HEK293T (cell line): ENCODE results near the gene COL6A3.
A peak's percentile ranks its signal among the peaks of the same experiment; 100 is the strongest.

ENCODE experiments used
- CTCF ChIA-PET: fragments of 350-600 bp; formaldehyde crosslinking; extraction: SDS; loops from one replicate; lab custom pipeline; 2021; ENCODE audit warnings: antibody characterized with exemption, inconsistent platforms; lab: Yijun Ruan, JAX
- POLR2A ChIA-PET: fragments of 350-600 bp; formaldehyde crosslinking; extraction: SDS; loops from one replicate; lab custom pipeline; 2020; ENCODE audit warnings: antibody characterized with exemption, inconsistent platforms; lab: Yijun Ruan, JAX
- DNase-seq: peaks from one replicate; pipeline ENCODE4 v3.0.0; 2012; ENCODE audit warnings: mixed read lengths; ENCODE audit errors: extremely low spot score
- ARNT ChIP-seq: fragments of 450-650 bp; IDR thresholded peaks from 2 replicates; pipeline ENCODE4 v1.6.1; 2017; ENCODE audit warnings: mild to moderate bottlenecking
- BHLHE40 ChIP-seq: fragments of 450-650 bp; IDR thresholded peaks from 2 replicates; pipeline ENCODE4 v1.6.1; 2016; ENCODE audit warnings: mild to moderate bottlenecking, moderate library complexity, borderline replicate concordance
- CTBP1 ChIP-seq: fragments of 450-650 bp; IDR thresholded peaks from 2 replicates; pipeline ENCODE4 v1.6.1; 2016; ENCODE audit warnings: borderline replicate concordance
- ELF4 ChIP-seq: fragments of 450-650 bp; IDR thresholded peaks from 2 replicates; pipeline ENCODE4 v1.6.1; 2017; ENCODE audit warnings: antibody characterized with exemption
- FOXA1 ChIP-seq: fragments of 450-650 bp; IDR thresholded peaks from 2 replicates; pipeline ENCODE4 v1.6.1; 2016; ENCODE audit warnings: mild to moderate bottlenecking
- FOXK2 ChIP-seq: fragments of 450-650 bp; IDR thresholded peaks from 2 replicates; pipeline ENCODE4 v1.6.1; 2016; ENCODE audit warnings: mild to moderate bottlenecking
- FOXM1 ChIP-seq: fragments of 450-650 bp; IDR thresholded peaks from 2 replicates; pipeline ENCODE4 v1.6.1; 2017; ENCODE audit warnings: mild to moderate bottlenecking, borderline replicate concordance
- HDGF ChIP-seq: fragments of 450-650 bp; IDR thresholded peaks from 2 replicates; pipeline ENCODE4 v1.6.1; 2017; ENCODE audit warnings: antibody characterized with exemption, borderline replicate concordance
- L3MBTL2 ChIP-seq: fragments of 450-650 bp; conservative IDR thresholded peaks from 2 replicates; pipeline ENCODE4 v1.6.1; 2016; ENCODE audit warnings: mild to moderate bottlenecking
- LEF1 ChIP-seq: fragments of 450-650 bp; IDR thresholded peaks from 2 replicates; pipeline ENCODE4 v1.6.1; 2017; ENCODE audit warnings: mild to moderate bottlenecking, borderline replicate concordance
- NFRKB ChIP-seq: fragments of 450-650 bp; IDR thresholded peaks from 2 replicates; pipeline ENCODE4 v1.6.1; 2016; ENCODE audit warnings: mild to moderate bottlenecking, moderate library complexity
- SP1 ChIP-seq: fragments of 450-650 bp; IDR thresholded peaks from 2 replicates; pipeline ENCODE4 v1.6.1; 2017
- SUZ12 ChIP-seq: fragments of 450-650 bp; IDR thresholded peaks from 2 replicates; pipeline ENCODE4 v1.6.1; 2016; ENCODE audit warnings: mild to moderate bottlenecking
- TARDBP ChIP-seq: fragments of 450-650 bp; IDR thresholded peaks from 2 replicates; pipeline ENCODE4 v1.6.1; 2016
- ZNF384 ChIP-seq: fragments of 450-650 bp; IDR thresholded peaks from 2 replicates; pipeline ENCODE4 v1.6.1; 2016
- TF ChIP-seq, protein P1 (sequence below): fragments of 450-650 bp; IDR thresholded peaks from 2 replicates; pipeline ENCODE4 v1.6.1; 2016

The COL6A3 gene

DNA sequence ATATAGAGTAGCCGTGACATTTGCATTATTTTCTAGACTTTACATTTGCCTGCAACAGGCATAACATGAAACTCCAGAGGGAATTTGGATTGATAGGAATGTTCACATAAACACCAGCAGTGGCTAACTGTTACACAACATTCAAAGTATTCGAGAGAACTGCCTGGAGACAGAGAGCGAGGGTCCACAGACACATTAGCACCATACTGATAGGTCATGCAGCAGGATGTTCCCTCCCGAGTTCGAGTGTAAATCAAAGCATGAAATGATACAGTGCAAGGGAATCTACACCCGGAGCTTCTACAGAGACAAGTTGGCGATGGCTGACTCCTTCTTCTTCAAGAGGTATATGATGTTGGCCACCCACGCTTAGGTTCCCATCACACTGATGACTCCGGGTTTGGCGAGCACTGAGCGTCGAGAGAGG is 89.5 kb downstream of the COL6A3 start:
- no peak for DNase-seq
- CTCF ChIA-PET, result interaction anchor here (0.8 kb wide), 1 partner anchor 13 kb away, joined by 3 read pairs; no protein-coding TSS in a partner anchor

DNA sequence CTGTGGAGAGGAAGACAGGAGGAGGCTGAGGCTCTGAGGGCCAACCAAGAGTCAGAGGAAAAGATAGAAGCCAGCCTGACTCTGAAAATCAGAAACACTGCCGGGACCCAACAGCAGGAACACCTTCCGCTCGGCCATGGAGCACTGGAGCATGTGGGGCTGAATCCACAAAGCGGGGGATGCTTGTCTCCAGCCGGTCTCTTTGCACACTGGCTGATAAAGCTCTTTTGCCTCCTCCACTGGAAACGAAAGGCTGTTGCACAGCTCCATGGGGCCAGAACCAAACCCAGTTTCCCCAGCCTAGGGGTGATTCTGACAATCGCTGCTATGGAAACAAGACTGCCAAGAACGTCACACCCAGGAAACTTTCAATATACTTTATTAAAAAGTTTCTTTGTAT is 90.3 kb downstream of the COL6A3 start:
- ChIA-PET POLR2A (no interaction called here), CTCF (interaction anchor here (0.8 kb wide), 1 partner anchor 12 kb away, joined by 3 read pairs; no protein-coding TSS in a partner anchor)
- TF ChIP-seq ELF4, result no peak
- no peak for TF ChIP-seq ZNF384
- no peak for TF ChIP-seq SP1
- TF ChIP-seq SUZ12, result no peak
- TF ChIP-seq TARDBP, result no peak
- TF ChIP-seq, protein P1, sequence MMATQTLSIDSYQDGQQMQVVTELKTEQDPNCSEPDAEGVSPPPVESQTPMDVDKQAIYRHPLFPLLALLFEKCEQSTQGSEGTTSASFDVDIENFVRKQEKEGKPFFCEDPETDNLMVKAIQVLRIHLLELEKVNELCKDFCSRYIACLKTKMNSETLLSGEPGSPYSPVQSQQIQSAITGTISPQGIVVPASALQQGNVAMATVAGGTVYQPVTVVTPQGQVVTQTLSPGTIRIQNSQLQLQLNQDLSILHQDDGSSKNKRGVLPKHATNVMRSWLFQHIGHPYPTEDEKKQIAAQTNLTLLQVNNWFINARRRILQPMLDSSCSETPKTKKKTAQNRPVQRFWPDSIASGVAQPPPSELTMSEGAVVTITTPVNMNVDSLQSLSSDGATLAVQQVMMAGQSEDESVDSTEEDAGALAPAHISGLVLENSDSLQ, result no peak
- DNase-seq, result no peak

More for the DNA sequence above, 89.5 kb downstream of the COL6A3 start:
- POLR2A ChIA-PET, result no interaction called here
- no peak for TF ChIP-seq FOXK2
- no peak for TF ChIP-seq HDGF

DNA sequence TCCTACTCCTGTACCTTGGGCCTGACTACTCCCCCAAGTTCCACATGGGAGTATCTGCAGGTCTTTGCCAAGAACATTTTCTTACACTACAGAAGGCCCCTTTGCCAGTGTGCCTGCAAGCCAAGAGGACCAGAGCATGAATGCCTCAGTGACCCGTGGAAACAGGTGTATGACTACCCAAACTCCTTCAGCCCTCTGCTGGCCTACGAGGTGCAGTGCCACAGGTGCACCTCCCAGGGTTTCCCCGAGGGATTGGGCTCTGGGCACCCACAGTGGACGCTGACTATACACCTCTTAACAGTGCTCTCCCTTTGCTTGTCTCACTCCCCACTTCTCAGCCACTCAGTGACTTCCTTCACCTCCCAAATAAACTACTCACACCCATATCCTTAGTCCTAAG is 91.4 kb downstream of the COL6A3 start:
- DNase-seq, result peak; percentile 12
- CTCF ChIA-PET, result no interaction called here
- TF ChIP-seq L3MBTL2 (no peak), CTBP1 (no peak), BHLHE40 (no peak), ELF4 (no peak), LEF1 (no peak), FOXM1 (no peak), ZNF384 (no peak), ARNT (no peak), TARDBP (no peak), FOXK2 (no peak), NFRKB (no peak), SUZ12 (no peak), SP1 (no peak), FOXA1 (no peak), HDGF (no peak)
- TF ChIP-seq, protein P1, result no peak
- POLR2A ChIA-PET, result no interaction called here

DNA sequence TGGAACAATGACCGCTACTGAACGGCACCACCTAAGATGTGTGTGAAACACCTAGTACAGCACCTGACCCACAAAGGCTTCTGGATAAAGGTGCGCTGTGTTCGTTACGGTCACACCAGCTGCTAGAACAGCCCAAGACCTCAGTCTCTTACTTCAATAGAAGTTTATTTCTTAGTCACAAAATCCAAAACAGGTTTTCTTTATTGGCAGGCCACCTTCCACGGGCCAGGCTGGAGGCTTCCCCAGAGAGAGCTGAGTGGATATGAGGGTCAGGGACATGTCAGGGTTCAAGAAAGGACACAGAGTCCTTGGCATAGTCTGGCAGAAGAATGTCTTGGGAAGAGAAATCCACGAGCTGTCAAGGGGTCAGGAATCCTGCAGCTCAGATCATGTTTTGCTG is 92.2 kb downstream of the COL6A3 start:
- DNase-seq, result no peak
- TF ChIP-seq CTBP1, result no peak
- no peak for TF ChIP-seq FOXA1
- TF ChIP-seq SUZ12, result no peak
- no peak for TF ChIP-seq FOXK2
- no peak for TF ChIP-seq ARNT
- TF ChIP-seq BHLHE40, result no peak
- no peak for TF ChIP-seq L3MBTL2
- TF ChIP-seq FOXM1, result no peak
- CTCF ChIA-PET, result no interaction called here
- POLR2A ChIA-PET, result no interaction called here

DNA sequence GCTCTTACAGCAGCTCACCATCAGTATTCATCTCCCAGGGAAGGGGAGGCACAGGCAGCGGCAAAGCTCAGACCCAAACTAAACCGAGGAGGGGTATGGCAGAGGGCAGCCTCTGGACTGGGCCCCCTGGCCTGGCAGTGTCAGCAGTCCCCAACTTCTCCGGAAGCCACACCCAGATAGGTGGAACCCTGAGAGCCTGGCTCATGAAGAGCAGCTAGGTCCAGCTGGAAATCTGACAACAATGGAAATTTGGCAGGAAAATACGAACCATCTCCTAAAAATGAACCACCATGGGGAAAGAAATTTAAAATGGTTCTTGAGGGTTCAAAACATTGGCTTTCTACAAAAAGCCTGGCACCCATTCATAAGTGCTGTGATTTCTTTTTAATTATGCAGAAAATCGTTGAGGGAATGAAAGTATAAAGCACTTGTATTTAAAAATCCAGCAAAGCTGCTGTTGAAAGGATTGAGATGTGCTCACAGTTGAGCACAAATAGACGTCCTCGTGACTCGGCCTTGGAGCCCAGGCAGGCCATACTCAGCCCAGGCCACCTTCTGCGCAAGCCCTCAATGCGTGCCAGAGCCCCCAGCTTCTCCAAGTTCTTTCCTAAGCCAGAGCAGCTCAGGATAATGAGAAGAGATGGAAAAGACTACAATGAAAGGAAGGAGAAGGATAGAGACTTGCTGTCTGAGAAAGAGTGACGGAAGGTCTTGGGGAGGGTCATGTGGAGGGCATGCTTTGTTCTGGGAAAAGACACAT is 93.0 kb downstream of the COL6A3 start:
- no peak for DNase-seq
- ChIA-PET POLR2A (no interaction called here), CTCF (no interaction called here)
- no peak for TF ChIP-seq ARNT
- TF ChIP-seq, protein P1, result no peak
- no peak for TF ChIP-seq L3MBTL2
- TF ChIP-seq ELF4, result no peak
- TF ChIP-seq FOXK2, result no peak
- no peak for TF ChIP-seq NFRKB
- TF ChIP-seq TARDBP, result no peak
- no peak for TF ChIP-seq CTBP1
- no peak for TF ChIP-seq BHLHE40
- TF ChIP-seq SUZ12, result no peak
- TF ChIP-seq FOXM1, result no peak

DNA sequence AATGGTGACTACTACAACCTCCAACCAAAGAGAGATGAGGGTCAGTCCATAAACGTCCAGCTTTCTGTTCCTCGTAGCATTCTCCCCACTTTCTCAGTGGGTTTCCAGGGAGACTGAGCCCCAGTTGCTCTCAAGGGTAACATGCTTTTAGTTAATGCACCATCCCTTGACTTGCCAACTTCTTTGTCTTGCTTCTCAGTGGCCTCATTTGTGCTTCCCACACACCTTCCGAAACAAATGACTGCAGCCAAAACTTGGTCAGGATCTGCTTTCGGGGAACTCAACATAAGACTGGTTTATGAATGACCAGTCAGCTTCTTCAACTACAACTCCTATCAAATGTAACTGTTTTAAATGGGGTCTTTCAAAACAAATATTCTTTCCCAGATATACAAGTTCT is 94.1 kb downstream of the COL6A3 start:
- CTCF ChIA-PET, result no interaction called here
- POLR2A ChIA-PET, result no interaction called here
- no peak for DNase-seq
- TF ChIP-seq ZNF384, result no peak
- no peak for TF ChIP-seq FOXM1
- TF ChIP-seq FOXA1, result no peak
- no peak for TF ChIP-seq HDGF
- TF ChIP-seq ELF4, result no peak
- no peak for TF ChIP-seq BHLHE40
- TF ChIP-seq SP1, result no peak
- no peak for TF ChIP-seq NFRKB

DNA sequence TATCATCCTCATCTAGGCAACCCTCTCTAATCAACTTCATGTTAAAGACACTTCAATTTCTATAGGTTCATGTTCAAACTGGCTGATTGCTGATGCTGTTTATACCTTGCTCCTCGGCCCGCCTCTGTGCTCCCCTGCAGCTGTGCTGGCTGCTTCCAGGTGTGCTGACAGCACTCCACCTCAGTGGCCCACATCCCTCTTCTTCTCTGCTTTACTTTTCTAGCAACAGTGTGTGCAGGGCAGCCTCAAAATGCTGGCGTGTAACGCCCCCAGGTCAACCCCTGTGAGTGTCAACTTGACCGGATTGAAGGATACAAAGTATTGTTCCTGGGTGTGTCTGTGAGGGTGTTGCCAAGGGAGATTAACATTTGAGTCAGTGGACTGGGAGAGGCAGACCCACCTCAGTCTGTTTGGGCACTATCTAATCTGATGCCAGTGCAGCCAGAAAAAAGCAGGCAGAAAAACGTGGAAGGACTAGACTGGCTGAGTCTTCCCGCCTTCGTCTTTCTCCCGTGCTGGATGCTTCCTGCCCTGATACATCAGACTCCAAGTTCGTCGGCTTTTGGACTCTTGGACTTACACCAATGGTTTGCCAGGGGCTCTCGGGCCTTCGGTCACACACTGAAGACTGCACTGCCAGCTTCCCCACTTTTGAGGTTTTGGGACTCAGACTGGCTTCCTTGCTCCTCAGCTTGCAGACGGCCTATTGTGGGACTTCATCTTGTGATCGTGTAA is 94.7 kb downstream of the COL6A3 start:
- DNase-seq, result no peak
- POLR2A ChIA-PET, result no interaction called here
- TF ChIP-seq, protein P1, result no peak
- no peak for TF ChIP-seq ZNF384
- TF ChIP-seq SP1, result no peak
- TF ChIP-seq NFRKB, result no peak
- no peak for TF ChIP-seq FOXK2
- TF ChIP-seq ARNT, result no peak
- no peak for TF ChIP-seq ELF4
- TF ChIP-seq L3MBTL2, result no peak
- TF ChIP-seq SUZ12, result no peak
- TF ChIP-seq TARDBP, result no peak
- CTCF ChIA-PET, result no interaction called here
